HG02943 (cell line): ENCODE measurements around the gene SHOC2.

ENCODE experiments used
- ATAC-seq: cut with Tn5 transposase; IDR thresholded peaks from one replicate; pipeline ENCODE4 v1.9.1; 2021; ENCODE audit warnings: mild to moderate bottlenecking, low read depth, moderate library complexity; ENCODE audit not compliant: unreplicated experiment

The SHOC2 gene

DNA sequence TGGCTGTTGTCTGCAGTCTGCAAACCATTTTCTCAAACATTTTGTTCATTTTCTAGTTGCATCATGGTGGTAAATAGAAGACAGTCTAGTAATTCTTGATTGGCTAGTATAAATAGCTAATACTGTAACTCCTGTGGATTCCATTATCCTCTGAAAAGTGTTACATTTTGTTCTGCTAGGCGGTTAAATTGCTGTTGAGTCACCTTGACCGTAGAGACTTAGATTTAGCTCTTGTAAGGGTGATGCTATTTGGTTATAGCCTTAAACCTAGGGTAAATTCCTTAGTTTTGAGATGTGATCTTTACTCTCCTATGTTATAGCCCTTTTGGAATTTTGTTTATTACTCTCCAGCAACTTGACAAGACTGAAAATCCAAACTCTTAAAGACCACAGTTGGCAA, 58.8 kb downstream of the SHOC2 start:
- no peak for ATAC-seq

DNA sequence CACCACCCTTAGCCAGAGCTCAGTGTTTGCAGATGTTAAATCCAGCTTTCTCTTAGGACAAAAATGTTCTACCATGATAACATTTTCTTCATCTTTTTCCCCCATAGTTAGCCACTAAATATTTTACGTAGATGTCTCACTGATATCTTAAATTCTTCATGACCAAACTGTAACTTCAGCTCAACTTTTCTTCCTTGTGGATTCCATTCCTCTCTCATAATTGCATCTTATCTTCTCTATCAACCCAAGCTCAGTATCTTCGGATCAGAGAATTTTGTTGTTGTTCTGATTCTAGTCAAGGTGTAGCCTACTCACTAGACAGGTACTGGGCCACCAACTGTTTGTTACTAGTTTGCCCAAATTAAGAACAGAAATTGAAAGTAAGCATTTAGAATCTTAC, 60.2 kb downstream of the SHOC2 start:
- ATAC-seq, result no peak

DNA sequence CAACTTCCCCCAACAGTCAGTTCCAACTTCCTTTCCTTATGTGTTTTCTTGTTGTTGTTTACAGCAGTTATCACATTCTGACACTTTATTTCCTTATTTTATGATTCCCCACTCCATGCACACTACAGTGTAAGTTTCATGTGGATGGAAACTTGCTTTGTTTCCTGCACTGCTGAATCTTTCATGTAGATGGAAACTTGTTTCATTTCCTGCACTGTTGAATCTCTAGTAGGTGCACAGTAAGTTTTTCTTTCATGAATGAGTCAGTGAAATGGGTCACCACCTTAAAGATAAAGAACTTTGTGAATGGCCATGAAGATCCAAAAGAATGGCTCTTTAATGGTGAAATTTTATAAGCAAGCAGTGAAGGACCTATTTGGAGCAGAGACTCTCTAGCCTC, 61.4 kb downstream of the SHOC2 start:
- ATAC-seq, result no peak

DNA sequence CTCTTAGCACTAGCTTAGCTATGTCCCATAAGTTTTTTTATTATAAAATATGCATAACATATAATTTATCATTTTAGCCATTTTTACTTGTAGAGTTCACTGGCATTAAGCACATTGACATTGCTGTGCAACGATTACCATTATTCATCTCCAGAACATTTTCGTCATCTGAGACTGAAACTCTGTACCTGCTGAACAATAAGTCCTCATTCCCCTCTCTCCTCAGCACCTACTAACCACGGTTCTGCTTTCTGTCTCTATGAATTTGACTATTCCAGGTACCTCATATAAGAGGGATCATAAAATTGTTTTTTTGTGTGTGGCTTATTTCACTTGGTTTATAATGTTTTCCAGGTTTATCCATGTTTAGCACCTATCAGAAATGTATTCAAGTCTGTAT, 64.1 kb downstream of the SHOC2 start:
- no peak for ATAC-seq

DNA sequence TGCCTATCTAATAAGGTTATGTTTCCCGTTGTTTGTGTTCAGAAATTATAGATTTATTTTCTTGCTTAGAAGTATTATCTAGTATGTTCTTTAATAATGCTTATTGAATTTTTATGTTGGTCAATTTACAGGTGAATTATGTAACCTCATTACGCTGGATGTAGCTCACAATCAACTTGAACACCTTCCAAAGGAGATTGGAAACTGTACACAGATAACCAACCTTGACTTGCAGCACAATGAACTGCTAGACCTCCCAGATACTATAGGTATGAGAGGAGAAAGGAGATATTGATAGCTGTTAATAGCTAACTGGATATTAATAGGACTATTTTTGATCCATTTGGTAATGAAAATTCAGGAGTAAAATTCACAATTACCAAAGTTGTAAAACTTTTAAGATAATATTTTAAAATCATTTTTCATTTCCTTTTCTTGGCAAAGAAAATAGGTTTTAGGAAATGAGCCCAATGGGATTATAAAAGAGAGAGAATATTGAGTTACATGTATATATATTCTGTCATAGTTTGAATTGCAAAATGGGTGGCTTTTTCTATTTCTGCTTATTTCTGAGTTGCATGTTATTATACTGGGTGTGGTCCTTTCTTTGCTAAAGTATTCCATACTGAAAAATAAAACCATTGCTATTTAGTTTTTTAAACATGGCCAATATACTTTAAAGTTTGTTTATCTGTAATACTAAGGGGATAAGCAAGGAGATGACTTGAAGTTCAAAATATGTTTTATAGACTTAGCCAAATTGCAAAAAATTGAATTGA, 66.3 kb downstream of the SHOC2 start:
- no peak for ATAC-seq

DNA sequence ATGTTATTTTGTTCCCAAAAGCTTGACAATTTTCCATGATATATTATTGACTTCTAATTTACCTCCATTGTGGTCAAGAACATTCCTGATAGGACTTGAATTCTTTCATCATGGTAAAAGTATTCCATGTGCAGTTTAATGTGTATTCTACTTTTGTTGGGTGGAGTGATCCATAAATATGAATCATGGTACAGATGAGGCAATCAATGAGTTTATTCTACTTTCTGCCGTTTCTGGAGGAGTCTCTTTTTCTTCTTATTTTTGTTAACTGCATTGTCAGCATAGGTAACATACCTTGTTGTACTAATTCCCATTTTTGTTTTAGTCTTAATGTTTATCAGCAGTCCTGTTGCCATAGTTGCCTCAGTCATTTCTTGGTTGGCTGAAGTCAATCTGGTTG, 69.6 kb downstream of the SHOC2 start:
- no peak for ATAC-seq

DNA sequence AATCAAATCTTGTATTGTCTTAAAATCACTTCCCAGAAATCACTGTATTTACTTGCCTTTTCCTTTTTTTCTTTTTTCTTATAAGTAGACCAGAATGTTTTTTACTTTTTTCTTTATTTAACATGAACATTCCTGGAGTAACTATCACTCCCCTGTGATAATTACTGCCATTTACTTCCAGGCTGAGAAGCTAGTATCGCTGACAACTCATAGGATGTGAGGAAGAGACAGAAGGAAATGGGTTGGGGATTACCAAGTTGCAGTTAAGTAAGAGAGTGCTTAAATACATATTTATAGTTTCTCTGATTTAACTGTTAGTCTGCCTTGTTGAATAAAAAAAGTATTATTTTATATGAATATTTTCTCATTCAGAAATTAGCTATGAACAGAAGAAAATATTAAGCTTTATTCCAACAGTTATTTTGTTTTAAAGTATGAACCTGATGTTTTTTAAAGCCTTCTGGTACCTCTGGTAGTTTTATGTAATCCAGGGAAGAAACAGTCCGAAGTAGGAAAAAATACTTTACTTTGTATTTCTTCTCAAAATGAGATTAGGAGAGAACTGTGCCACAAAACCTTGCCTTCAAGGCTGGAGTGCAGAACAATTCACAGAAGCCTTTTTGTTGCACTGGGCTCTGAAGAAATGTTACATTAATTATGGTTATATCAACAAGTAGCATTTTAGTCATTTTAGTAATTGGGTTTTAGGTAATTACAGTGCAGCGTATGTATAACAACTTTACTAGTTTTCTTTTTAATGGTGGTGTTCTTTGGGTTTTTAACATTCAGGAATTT, 72.8 kb downstream of the SHOC2 start:
- no peak for ATAC-seq

DNA sequence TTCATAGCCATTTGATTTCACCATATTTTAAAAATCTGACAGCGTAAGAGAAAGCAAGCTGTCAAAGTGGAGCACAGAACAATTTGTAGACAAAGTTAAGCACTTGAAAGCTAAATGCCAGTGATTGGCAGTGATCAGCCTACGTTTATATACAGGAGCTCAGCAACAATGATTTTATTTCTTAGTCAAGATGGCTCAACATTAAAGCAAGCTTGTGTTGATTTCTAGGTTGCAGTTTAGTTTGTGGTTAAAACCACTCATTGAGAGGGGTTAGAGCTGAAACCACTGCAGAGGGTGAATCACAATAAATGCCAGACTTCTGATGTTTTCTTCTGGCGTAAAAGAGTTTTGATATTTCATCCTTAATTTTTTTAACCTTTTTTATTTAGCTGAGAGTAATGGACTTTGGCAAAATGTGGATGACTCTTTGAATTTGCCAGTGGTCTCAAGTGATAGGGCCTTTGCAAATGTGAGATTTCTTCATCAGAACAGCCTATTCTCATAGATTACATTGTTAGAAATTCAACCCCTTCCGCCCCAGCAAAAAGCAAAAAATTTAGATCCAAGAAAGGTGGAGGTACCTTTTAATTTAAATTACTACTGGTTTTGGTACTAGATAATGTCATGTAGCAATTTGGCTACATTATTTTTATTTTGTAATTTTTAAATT, 73.8 kb downstream of the SHOC2 start:
- no peak for ATAC-seq

DNA sequence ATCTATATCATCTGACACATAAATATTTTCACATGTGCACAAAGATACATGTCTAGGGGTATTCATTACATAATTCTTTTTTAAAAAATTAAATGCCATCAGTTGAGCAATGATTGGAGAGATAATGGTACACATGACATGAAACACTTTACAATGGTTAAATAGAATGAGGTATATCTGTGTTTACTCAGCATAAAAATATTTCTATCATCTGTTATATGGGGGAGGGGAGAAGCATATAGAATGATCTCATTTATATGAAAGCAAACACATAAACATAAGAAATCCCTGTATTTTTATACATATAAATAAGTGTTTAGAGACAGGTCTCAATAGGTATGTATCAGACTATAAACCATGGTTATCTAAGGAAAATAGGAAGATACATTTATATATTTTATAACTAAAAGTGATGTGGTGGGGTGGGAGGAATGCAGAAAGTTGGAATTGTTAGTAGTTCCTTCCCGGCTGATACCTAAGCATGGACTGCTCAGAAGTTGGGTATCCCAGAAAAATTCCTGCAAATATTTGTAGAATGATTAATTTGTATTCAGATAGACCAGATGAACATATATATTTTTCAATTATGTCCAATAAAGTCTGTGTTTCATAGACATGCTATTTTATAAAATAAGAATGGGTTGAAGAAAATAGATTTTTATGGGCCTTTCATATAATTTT, 75.1 kb downstream of the SHOC2 start:
- ATAC-seq, result no peak

DNA sequence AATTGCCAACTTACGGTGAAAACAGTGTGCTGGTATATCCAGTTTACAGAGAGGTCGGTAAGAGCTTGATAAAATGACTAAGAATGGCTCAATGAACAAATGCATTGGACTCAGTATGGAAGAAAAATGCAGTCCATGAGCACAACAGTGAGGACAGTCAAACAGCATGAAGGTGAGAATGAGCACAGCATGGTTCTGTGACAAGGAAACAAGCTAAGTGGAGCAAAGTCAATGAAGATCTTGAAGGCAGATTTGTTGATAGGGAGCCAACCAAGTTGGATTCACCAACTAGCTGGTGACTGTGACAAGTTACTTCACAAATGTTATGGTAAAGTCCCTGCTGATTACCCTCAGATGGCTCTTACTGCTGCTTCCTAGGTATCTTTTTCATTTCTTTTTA, 75.9 kb downstream of the SHOC2 start:
- ATAC-seq, result no peak

DNA sequence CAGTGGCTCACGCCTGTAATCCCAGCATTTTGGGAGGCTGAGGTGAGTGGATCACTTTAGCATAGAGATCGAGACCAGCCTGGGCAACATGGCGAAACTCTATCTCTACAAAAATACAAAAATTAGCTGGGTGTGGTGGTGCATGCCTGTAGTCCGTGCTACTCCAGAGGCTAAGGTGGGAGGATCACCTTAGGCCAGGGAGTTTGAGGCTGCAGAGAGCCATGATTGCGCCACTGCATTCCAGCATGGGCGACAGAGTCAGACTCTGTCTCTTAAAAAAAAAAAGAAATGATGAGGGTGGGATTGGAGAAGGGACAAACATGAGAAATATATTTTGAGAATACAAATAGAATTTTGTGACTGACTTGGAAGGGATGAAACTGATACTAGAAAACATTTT, 76.9 kb downstream of the SHOC2 start:
- ATAC-seq, result no peak

DNA sequence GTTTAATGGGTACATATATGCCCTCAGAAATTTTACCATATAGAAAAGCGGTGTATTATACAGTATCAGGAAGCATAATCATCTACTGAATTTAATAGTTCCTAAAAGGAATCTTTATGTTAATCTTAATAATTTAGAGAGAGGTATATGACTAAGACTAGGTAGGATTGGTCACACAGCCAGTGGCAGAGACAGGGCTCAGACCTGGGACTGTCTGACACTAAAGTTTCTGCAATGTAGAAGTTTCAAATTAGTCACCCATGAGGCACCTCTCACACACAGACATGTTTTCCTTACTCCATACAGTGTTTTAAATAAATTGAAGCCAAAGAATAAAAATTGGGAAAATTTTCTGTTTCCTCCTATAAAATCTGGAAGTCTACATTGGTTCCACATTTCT, 84.6 kb downstream of the SHOC2 start:
- ATAC-seq, result no peak

DNA sequence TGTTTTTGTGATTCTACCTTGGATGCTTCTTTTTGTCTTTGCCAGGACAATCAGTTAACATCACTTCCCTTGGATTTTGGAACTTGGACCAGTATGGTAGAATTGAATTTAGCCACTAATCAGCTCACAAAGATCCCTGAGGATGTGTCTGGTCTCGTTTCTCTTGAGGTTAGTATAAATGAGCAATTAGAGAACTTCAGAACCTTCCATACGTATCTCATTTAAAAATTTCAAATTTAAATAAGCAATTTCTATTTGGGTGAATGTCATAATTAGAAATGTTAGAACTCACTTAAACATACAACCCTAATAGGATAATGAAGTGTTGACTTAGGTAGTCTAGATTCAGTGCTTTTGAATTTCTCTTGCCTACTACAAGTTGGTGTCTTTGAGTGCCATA, 88.1 kb downstream of the SHOC2 start:
- no peak for ATAC-seq

DNA sequence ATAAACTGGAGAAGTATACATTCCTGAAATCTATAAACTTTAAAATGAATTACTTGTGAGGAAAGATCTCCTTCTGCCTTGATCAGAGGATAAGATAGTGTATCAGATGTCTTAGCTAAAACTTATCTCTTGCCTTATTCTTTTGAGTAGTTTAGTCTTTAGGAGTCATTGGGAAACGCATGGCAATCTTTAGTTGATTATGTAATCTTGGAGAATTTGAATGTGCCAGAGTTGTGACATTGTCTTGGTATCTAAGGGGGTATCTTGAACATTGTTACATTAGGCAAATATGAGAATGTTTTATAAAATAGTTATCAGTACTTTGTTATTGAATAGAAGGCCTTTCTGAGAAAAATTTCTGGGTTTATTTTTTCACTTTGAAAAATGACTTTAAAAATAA, 95.8 kb downstream of the SHOC2 start:
- ATAC-seq, result no peak

DNA sequence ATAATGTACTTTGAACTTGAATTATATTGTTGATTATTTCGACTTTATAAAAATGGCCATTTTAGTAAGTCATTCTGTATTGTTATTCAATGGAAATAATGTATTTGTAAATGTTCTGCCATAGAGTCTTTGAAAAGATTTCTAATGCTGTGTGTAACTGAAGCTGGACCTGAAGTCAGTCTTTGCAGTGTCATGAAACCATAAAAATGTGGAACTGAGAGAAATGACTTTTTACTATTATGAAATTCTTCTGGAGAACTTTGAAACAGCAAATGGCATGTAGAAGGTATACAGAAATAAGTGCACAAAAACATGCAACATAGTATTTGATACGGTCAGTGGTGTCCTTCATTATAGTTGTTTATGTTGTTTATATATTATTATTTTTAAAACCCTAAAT, 97.7 kb downstream of the SHOC2 start:
- ATAC-seq, result no peak

DNA sequence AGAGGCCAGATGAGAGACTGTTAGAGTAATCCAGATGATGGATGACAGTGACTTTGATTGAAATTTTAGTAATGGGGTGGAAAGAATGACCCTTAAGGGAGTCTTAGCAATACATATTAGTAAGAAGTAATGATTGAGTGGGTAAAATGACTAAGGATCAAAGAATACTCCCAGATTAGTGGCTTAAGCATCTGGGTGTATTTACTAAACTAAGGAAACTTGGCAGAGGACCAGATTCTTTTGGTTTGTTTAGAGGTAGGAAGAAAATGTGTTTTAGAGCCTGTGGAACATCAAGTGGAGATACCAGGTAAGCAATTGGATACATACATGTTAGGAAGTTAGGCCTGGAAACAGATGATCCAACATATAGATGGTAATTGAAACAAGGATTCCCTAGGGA, 98.6 kb downstream of the SHOC2 start:
- ATAC-seq, result no peak

DNA sequence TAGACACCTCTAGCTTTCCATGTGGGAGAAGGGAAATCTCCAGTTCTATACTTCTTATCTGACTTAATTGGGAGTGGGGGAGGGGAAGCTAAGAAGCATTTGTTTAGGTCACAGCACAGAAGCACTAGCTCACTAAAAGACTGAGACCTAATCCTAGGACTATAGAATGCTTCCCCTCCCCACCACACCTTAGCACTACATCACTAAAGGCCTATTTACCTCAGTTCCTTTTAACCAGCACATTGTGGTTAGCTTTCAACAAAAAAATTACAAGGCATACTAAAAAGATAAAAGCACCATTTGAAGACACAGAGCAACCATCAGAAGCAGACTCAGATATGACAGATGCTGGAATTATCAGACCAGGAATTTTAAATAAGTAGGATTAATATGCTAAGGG, 103.7 kb downstream of the SHOC2 start:
- ATAC-seq, result no peak

DNA sequence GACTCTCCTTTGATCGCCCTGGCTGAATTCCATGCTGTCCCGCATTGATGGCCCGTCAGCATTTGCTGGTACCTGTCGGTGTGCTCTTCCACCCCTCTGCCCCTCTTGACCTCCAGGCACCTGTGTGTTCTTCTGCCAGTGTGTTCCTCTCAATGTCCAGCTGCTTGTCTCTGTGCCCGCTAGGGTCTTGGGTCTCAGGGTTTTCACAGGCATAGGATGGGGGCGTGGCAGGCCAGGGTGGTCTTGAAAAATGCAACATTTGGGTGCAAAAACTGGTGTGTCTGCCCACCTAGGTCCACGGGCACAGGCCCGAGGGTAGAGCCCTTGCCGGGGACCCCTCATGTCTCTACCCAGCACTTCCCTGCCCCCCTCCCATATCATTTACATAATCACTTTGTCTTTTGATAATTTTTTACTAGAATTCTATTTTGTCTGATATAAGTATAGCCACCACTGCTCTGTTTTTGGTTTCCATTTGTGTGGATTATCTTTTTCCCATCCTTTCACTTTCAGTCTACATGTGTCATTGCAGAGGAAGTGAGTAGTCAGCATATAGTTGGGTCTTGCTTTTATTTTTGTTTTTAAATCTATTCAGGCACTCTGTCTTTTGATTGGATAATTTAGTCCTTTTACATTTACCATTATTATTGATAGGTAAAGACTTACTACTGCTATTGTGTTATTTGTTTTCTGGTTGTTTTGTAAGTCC, 110.8 kb downstream of the SHOC2 start:
- no peak for ATAC-seq

DNA sequence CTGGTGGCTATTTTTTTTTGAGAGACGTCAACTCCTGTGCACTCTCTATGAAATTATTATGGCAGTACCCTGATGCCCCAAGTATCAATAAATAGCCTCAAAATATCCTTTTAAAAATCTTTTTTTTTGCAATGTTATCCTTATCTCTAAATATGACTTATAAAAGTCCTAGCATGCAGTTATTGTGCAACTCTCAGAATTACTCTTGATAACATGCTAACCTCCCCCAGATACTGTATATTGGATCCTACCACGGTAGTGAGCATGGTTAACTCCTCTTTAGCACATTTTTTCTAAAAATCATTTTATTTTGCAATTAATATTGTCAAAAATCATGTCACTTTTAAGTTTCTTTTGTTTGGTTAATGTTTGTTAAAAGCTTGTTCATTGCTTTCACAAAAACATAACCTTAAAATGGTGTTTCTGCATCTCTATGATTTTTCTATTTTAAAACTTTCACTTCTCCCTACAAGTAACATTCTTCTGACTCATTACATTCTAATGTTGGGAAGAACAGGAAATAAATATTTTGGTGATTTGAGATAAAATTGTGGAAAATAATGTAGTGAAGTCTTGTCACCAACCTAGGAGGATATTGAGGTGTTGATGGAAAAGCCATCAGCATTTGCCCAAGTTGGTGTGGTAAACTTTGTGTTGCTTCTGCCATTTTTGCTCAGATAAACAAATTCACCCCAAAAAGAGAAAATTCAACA, 115.3 kb downstream of the SHOC2 start:
- no peak for ATAC-seq

DNA sequence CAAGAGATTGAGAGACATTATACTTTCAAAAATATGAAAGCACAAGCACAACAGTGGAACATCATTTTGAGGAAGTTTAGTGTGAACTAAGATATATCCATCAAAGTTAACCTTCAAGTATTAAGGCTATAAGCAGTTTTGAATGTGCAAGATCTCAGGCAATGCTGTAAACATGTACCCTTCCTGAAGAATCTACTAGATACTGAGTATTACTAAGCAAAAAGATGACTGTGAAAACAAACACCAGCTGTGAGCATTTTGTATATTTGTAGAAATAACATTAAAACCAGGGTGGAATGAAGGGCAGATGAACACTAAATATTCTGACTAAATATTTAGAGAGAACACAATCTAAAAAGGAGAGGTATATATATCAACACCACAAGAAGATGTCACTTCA, 116.1 kb downstream of the SHOC2 start:
- no peak for ATAC-seq
